ENCODE data around the gene C21orf58.

C21orf58 gene

GRCh38 chr21:46366561-46366960 lies 42.9 kb upstream of the C21orf58 start:
- peaks cover 50% of the 10 kb centered on the region for H3K79me2 ChIP-seq (ENCODE audit: insufficient read depth, low read length)
- H3K4me2 ChIP-seq (ENCODE audit: insufficient read depth, low read length) = no peak overlapping the region
- no peaks in the 10 kb centered on the region for H3K4me1 ChIP-seq (ENCODE audit: insufficient read depth, low read length)
- no peak overlapping the region for H2AFZ ChIP-seq (ENCODE audit: low read depth, low read length)
- H4K20me1 ChIP-seq (ENCODE audit: insufficient read depth, low read length) = peaks cover 32% of the 10 kb centered on the region
- DNase-seq = no peak
- no peaks in the 10 kb centered on the region for H3K27me3 ChIP-seq (ENCODE audit: insufficient read depth, low read length, poor library complexity)
- H3K36me3 ChIP-seq (ENCODE audit: insufficient read depth, low read length) = peaks cover 89% of the 10 kb centered on the region
- H3K4me3 ChIP-seq (ENCODE audit: low read depth in 1 of 2, low read length in 2 of 2) = no peak overlapping the region
- no peak overlapping the region for H3K27ac ChIP-seq (ENCODE audit: low read length)
- TF ChIP-seq EZH2 (IDR thresholded peaks at IDR 0.05; ENCODE audit: borderline replicate concordance, low read depth, low read length, severe bottlenecking) = no peak
- no peak for TF ChIP-seq CTCF (IDR thresholded peaks at IDR 0.05; ENCODE audit: borderline replicate concordance, extremely low read depth, low read length, poor library complexity, severe bottlenecking)
- no peak overlapping the region for H3K9ac ChIP-seq (ENCODE audit: low read depth, low read length)
- no peaks in the 10 kb centered on the region for H3K9me3 ChIP-seq (ENCODE audit: insufficient read depth, low read length, severe bottlenecking)
- no peak for ATAC-seq (ENCODE audit: insufficient read depth, low read depth)

GRCh38 chr21:46366091-46366490 lies 42.4 kb upstream of the C21orf58 start:
- peaks cover 90% of the 10 kb centered on the region for H3K36me3 ChIP-seq (ENCODE audit: insufficient read depth, low read length)
- no peak overlapping the region for H3K9ac ChIP-seq (ENCODE audit: low read depth, low read length)
- H3K4me1 ChIP-seq (ENCODE audit: insufficient read depth, low read length) = no peaks in the 10 kb centered on the region
- no peak for DNase-seq
- no peaks in the 10 kb centered on the region for H3K9me3 ChIP-seq (ENCODE audit: insufficient read depth, low read length, severe bottlenecking)
- no peak overlapping the region for H3K27ac ChIP-seq (ENCODE audit: low read length)
- no peak for ATAC-seq (ENCODE audit: insufficient read depth, low read depth)
- H2AFZ ChIP-seq (ENCODE audit: low read depth, low read length) = no peak overlapping the region
- no peak overlapping the region for H3K4me3 ChIP-seq (ENCODE audit: low read depth in 1 of 2, low read length in 2 of 2)
- H3K4me2 ChIP-seq (ENCODE audit: insufficient read depth, low read length) = no peak overlapping the region
- TF ChIP-seq EZH2 (IDR thresholded peaks at IDR 0.05; ENCODE audit: borderline replicate concordance, low read depth, low read length, severe bottlenecking) (no peak), CTCF (IDR thresholded peaks at IDR 0.05; ENCODE audit: borderline replicate concordance, extremely low read depth, low read length, poor library complexity, severe bottlenecking) (no peak)
- no peaks in the 10 kb centered on the region for H3K27me3 ChIP-seq (ENCODE audit: insufficient read depth, low read length, poor library complexity)
- H3K79me2 ChIP-seq (ENCODE audit: insufficient read depth, low read length) = peaks cover 45% of the 10 kb centered on the region
- H4K20me1 ChIP-seq (ENCODE audit: insufficient read depth, low read length) = peaks cover 30% of the 10 kb centered on the region

DNA sequence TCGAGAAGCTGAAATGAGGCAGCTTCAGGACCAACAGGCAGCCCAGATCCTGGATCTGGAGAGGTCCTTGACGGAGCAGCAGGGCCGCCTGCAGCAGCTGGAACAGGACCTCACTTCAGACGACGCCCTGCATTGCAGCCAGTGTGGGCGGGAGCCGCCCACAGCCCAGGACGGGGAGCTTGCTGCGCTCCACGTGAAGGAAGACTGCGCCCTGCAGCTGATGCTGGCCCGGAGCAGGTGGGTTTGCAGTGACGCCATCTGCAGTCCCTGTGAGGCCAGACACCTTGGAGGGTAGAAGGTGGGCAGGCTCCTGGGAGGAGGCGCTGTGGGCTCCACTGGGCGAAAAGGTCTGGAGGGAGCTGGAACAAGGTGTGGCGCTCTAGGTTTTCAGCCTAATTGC lies 40.0 kb upstream of the C21orf58 start:
- ATAC-seq (ENCODE audit: insufficient read depth, low read depth) = no peak
- no peaks in the 10 kb centered on the region for H3K9me3 ChIP-seq (ENCODE audit: insufficient read depth, low read length, severe bottlenecking)
- H3K79me2 ChIP-seq (ENCODE audit: insufficient read depth, low read length) = peaks cover 23% of the 10 kb centered on the region
- peaks cover 83% of the 10 kb centered on the region for H3K36me3 ChIP-seq (ENCODE audit: insufficient read depth, low read length)
- TF ChIP-seq EZH2 (IDR thresholded peaks at IDR 0.05; ENCODE audit: borderline replicate concordance, low read depth, low read length, severe bottlenecking) = no peak
- no peak for TF ChIP-seq CTCF (IDR thresholded peaks at IDR 0.05; ENCODE audit: borderline replicate concordance, extremely low read depth, low read length, poor library complexity, severe bottlenecking)
- no peak overlapping the region for H2AFZ ChIP-seq (ENCODE audit: low read depth, low read length)
- no peak overlapping the region for H3K9ac ChIP-seq (ENCODE audit: low read depth, low read length)
- no peak overlapping the region for H3K4me2 ChIP-seq (ENCODE audit: insufficient read depth, low read length)
- H3K27ac ChIP-seq (ENCODE audit: low read length) = no peak overlapping the region
- no peak overlapping the region for H3K4me3 ChIP-seq (ENCODE audit: low read depth in 1 of 2, low read length in 2 of 2)
- peaks cover 13% of the 10 kb centered on the region for H4K20me1 ChIP-seq (ENCODE audit: insufficient read depth, low read length)
- no peaks in the 10 kb centered on the region for H3K27me3 ChIP-seq (ENCODE audit: insufficient read depth, low read length, poor library complexity)
- DNase-seq = no peak
- H3K4me1 ChIP-seq (ENCODE audit: insufficient read depth, low read length) = no peaks in the 10 kb centered on the region

- ATAC-seq (ENCODE audit: insufficient read depth, low read depth) = no peak
- Histone ChIP-seq H3K9me3 (ENCODE audit: insufficient read depth, low read length, severe bottlenecking) (no peaks in the 10 kb centered on the region), H3K27ac (ENCODE audit: low read length) (no peak overlapping the region), H2AFZ (ENCODE audit: low read depth, low read length) (no peak overlapping the region), H3K79me2 (ENCODE audit: insufficient read depth, low read length) (peaks cover 17% of the 10 kb centered on the region), H3K4me2 (ENCODE audit: insufficient read depth, low read length) (no peak overlapping the region), H3K36me3 (ENCODE audit: insufficient read depth, low read length) (peaks cover 83% of the 10 kb centered on the region), H3K4me1 (ENCODE audit: insufficient read depth, low read length) (no peaks in the 10 kb centered on the region), H4K20me1 (ENCODE audit: insufficient read depth, low read length) (peaks cover 9% of the 10 kb centered on the region), H3K4me3 (ENCODE audit: low read depth in 1 of 2, low read length in 2 of 2) (no peak overlapping the region), H3K9ac (ENCODE audit: low read depth, low read length) (no peak overlapping the region), H3K27me3 (ENCODE audit: insufficient read depth, low read length, poor library complexity) (no peaks in the 10 kb centered on the region)
- TF ChIP-seq CTCF (IDR thresholded peaks at IDR 0.05; ENCODE audit: borderline replicate concordance, extremely low read depth, low read length, poor library complexity, severe bottlenecking) (no peak), EZH2 (IDR thresholded peaks at IDR 0.05; ENCODE audit: borderline replicate concordance, low read depth, low read length, severe bottlenecking) (no peak)
- DNase-seq = no peak
These were observed 39.3 kb upstream of the C21orf58 start for GRCh38 chr21:46362946-46363345.
